ENCODE results near the gene DOCK9.
"Not testable (repeated sequence)": the region's sequence is repeated elsewhere in the genome, so short reads cannot be mapped to it uniquely, and the experiment has no call there.

DOCK9 gene

DNA sequence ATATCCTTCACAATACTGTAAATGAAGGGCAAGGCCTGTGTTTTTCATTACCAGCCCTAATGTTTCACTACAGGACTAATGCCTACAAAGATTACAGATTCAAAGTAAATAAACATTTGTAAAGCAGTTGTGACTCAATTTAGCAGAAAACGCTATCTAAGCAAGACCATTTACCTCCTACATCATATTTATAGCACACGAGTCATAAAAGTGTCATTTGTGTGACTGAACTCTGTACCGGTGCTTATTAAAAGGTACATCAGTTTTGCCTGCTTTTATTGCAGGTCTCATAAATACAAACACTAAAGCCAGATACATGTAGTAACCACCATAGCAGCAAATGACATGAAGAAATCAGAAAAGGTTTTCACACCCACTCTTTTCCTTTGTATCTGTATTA is 163.9 kb downstream of the DOCK9 start:
- DNase-seq (ENCODE audit: low read depth) = no peak
- no peak overlapping the region for H3K4me3 ChIP-seq (ENCODE audit: low read depth, low read length)
- TF ChIP-seq, protein P1, sequence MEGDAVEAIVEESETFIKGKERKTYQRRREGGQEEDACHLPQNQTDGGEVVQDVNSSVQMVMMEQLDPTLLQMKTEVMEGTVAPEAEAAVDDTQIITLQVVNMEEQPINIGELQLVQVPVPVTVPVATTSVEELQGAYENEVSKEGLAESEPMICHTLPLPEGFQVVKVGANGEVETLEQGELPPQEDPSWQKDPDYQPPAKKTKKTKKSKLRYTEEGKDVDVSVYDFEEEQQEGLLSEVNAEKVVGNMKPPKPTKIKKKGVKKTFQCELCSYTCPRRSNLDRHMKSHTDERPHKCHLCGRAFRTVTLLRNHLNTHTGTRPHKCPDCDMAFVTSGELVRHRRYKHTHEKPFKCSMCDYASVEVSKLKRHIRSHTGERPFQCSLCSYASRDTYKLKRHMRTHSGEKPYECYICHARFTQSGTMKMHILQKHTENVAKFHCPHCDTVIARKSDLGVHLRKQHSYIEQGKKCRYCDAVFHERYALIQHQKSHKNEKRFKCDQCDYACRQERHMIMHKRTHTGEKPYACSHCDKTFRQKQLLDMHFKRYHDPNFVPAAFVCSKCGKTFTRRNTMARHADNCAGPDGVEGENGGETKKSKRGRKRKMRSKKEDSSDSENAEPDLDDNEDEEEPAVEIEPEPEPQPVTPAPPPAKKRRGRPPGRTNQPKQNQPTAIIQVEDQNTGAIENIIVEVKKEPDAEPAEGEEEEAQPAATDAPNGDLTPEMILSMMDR (IDR thresholded peaks at IDR 0.05; ENCODE audit: insufficient read depth, low read depth, low read length, missing control alignments) = no peak

DNA sequence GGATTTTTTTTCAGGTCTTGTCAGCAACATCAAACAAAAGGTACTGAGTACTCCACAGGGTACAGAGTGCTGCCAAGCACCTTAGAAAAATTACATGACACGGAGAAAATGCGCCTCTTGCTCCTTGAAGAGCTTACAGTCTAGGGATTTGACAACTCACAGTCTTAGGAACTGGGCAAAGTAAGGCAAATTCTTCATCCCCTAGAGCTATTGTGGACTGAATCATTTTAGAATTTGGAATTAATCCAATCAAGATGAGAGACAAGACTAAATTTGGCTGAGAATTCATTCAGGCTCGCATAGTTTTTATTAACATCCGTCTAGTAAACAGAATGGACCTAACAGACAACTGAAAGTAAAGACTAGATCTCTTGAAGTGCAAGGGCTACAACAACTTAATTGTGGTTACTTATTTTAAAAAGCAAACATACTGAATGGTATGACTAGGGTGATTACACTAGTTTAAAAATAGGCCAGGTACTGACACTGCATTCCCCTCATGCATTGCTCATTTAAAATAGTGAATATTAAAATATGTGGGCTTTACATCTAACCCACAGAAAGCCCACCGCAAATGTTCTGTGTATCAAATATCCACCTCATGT is 165.6 kb downstream of the DOCK9 start:
- H3K4me3 ChIP-seq (ENCODE audit: low read depth, low read length); DNase-seq (ENCODE audit: low read depth): not testable (repeated sequence)

DNA sequence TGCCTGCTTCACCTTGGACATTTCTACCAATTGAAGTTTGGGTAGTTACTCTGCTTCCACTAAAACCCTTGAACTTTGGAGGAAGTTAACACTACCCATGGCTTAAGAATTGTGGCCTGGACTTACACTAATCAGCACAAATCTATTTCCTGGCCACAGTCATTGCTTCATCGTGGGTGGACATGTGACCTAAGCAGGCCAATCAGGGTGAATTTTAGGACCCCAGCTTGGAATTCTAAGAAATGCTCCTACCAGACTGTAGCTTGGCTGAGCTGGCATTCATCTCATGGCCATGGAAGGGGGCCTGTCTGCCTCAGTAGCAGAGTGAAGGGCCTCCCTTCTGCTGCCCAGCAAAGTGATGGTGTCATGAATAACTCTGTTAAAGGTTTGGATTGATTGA is 167.1 kb downstream of the DOCK9 start:
- TF ChIP-seq, protein P1 (IDR thresholded peaks at IDR 0.05; ENCODE audit: insufficient read depth, low read depth, low read length, missing control alignments) = no peak
- DNase-seq (ENCODE audit: low read depth) = no peak

DNA sequence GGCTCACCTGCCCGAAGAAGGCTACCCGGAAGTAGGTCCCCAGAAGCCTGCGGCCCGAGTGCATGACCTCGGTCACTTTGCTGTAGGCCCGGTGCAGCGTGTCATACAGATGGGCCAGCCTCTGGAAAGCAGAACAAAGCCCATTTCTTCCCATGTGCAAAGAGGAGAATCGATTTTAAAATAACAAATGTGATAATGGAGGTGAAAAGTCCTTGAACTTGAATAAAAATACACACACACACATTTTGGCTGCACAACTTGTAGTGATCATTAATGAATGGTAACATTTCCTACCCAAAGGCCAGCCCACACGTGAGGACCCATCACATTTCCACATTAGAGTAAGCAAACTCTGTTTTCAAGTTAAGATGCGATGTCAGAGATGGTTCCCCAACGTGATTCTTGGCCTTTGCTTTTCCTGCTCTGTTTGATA is 168.5 kb downstream of the DOCK9 start:
- H3K4me3 ChIP-seq (ENCODE audit: low read depth, low read length) = no peak overlapping the region
- DNase-seq (ENCODE audit: low read depth) = no peak
- TF ChIP-seq, protein P1 (IDR thresholded peaks at IDR 0.05; ENCODE audit: insufficient read depth, low read depth, low read length, missing control alignments) = no peak

More for the DNA sequence above, 167.1 kb downstream of the DOCK9 start:
- H3K4me3 ChIP-seq (ENCODE audit: low read depth, low read length) = no peak overlapping the region

DNA sequence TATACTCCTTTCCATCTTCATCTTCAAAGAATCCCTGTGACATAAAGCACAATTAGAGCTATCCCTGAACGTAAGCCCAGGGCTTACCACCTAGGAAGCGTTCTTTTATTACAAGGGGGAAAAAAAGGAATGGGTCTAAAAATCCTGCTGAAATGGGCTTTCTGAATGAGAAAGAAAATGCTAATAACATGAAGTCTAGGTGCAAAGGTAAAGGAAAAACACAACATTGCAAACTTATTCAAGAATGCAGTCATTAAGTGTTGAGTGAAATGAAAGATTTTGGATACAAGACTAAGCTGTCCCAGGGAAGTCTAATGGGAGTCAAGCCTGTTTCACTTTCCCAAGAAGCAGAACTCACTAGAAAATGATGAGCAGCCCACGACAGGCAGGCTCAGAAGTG is 170.1 kb downstream of the DOCK9 start:
- no peak for DNase-seq (ENCODE audit: low read depth)
- TF ChIP-seq, protein P1 (IDR thresholded peaks at IDR 0.05; ENCODE audit: insufficient read depth, low read depth, low read length, missing control alignments) = no peak
- H3K4me3 ChIP-seq (ENCODE audit: low read depth, low read length) = no peak overlapping the region

DNA sequence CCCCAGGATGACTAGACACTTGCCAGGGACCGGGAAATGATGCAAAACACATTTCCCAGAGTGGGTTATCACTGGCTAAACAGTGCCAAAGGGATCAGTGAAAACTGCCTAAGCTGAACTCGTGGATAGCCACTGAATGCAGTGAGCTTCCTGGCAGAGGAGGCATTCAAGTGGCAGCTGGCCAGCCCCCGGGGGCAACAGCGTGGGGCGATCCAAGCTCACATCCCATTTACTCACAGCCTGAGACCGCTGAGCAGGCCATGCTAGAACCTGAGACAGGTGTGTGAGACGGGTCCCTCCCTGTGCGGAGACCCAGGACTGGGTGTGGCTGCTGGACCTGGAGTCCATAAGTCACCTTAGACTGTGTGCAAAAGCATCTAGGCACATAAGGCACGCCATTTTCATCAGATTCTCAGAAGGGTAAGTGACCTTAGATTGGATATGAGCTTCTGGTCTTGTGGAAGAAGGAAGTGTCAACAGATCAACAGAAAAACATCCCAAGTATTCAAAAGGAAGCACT is 173.5 kb downstream of the DOCK9 start:
- TF ChIP-seq, protein P1 (IDR thresholded peaks at IDR 0.05; ENCODE audit: insufficient read depth, low read depth, low read length, missing control alignments) = no peak
- no peak for DNase-seq (ENCODE audit: low read depth)
- no peak overlapping the region for H3K4me3 ChIP-seq (ENCODE audit: low read depth, low read length)

DNA sequence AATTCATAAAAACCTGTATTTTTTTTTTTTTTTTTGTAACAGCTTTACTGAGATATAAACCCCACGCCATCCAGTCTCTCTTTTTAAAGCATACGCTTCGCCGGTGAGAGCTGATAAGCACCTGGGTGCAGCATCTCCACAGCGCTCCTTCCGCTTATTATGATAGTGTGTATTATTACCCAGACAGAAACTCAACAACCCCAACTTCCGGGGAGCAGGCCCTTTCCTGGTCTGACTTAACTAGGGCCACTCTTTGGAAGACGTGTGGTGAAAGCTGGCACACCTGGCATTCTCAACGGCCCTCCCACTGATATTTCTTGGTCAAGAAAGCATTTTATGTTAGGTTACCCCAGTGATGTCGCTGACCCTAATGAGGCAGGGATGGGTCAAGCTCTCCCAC is 173.9 kb downstream of the DOCK9 start:
- TF ChIP-seq, protein P1 (IDR thresholded peaks at IDR 0.05; ENCODE audit: insufficient read depth, low read depth, low read length, missing control alignments) = no peak
- no peak for DNase-seq (ENCODE audit: low read depth)
- no peak overlapping the region for H3K4me3 ChIP-seq (ENCODE audit: low read depth, low read length)
